Measurements from ENCODE around the gene TMPRSS11E. TPM values are rescaled to one million over a fixed set of nuclear protein-coding genes. Genes with fewer than 3 reads are reported as not detected.

TMPRSS11E gene
- polyA plus RNA-seq, 3 donors from 2014 or later, result 0.27 to 0.28 TPM; not detected in 1

- peaks cover 0 to 5% of the 10 kb centered on the region in 2 donors for H3K4me1 Mint-ChIP-seq
- H3K9me3 Mint-ChIP-seq, result no peaks in the 10 kb centered on the region
- DNase-seq, result no peak
- H3K4me3 Mint-ChIP-seq, result no peak overlapping the region
- H3K36me3 Mint-ChIP-seq, result no peaks in the 10 kb centered on the region
- peaks cover 2 to 4% (median 3%) of the 10 kb centered on the region in 3 donors for H3K27me3 Mint-ChIP-seq (ENCODE audit: low read depth in 3 of 3)
- H3K27ac Mint-ChIP-seq, result no peak overlapping the region
Measured at GRCh38 chr4:68432320-68432719, 14.9 kb upstream of the TMPRSS11E start.

GRCh38 chr4:68433582-68433981, 13.7 kb upstream of the TMPRSS11E start:
- Mint-ChIP-seq H3K27ac (no peak overlapping the region), H3K9me3 (no peaks in the 10 kb centered on the region), H3K27me3 (ENCODE audit: low read depth in 3 of 3) (peaks cover under 1 to 2% (median 2%) of the 10 kb centered on the region in 3 donors), H3K4me1 (peaks cover 1 to 12% of the 10 kb centered on the region in 2 donors), H3K4me3 (no peak overlapping the region), H3K36me3 (no peaks in the 10 kb centered on the region)
- no peak for DNase-seq

- Mint-ChIP-seq H3K4me3 (no peak overlapping the region), H3K9me3 (no peaks in the 10 kb centered on the region), H3K4me1 (peaks cover 4 to 16% of the 10 kb centered on the region in 2 donors), H3K36me3 (no peaks in the 10 kb centered on the region), H3K27ac (no peak overlapping the region), H3K27me3 (ENCODE audit: low read depth in 3 of 3) (no peaks in the 10 kb centered on the region)
- DNase-seq, result no peak
Measured at GRCh38 chr4:68434277-68434676, 13.0 kb upstream of the TMPRSS11E start.

GRCh38 chr4:68434836-68435235, 12.4 kb upstream of the TMPRSS11E start:
- no peak overlapping the region for H3K27ac Mint-ChIP-seq
- no peak for DNase-seq
- H3K9me3 Mint-ChIP-seq, result no peaks in the 10 kb centered on the region
- H3K4me3 Mint-ChIP-seq, result no peak overlapping the region
- peaks cover 6 to 22% of the 10 kb centered on the region in 2 donors for H3K4me1 Mint-ChIP-seq
- no peaks in the 10 kb centered on the region for H3K27me3 Mint-ChIP-seq (ENCODE audit: low read depth in 3 of 3)
- H3K36me3 Mint-ChIP-seq, result no peaks in the 10 kb centered on the region

GRCh38 chr4:68445111-68445510, 2.2 kb upstream of the TMPRSS11E start:
- Mint-ChIP-seq H3K36me3 (no peaks in the 10 kb centered on the region), H3K27ac (no peak overlapping the region), H3K4me3 (no peak overlapping the region), H3K4me1 (peaks cover 4 to 15% of the 10 kb centered on the region in 2 donors), H3K27me3 (ENCODE audit: low read depth in 3 of 3) (peaks cover 0 to 6% (median 5%) of the 10 kb centered on the region in 3 donors), H3K9me3 (no peaks in the 10 kb centered on the region)
- DNase-seq, result no peak

- Mint-ChIP-seq H3K27me3 (ENCODE audit: low read depth in 3 of 3) (peaks cover 0 to 7% (median 6%) of the 10 kb centered on the region in 3 donors), H3K36me3 (no peaks in the 10 kb centered on the region), H3K27ac (no peak overlapping the region), H3K4me1 (no peaks in the 10 kb centered on the region), H3K9me3 (peaks cover 0 to 2% (median 0%) of the 10 kb centered on the region in 6 donors), H3K4me3 (no peak overlapping the region)
- no peak for DNase-seq
Measured at GRCh38 chr4:68451246-68452211, 4.3 kb downstream of the TMPRSS11E start.

- H3K27ac Mint-ChIP-seq, result no peak overlapping the region
- H3K4me3 Mint-ChIP-seq, result no peak overlapping the region
- peaks cover 0 to 9% (median 0%) of the 10 kb centered on the region in 6 donors for H3K9me3 Mint-ChIP-seq
Measured at GRCh38 chr4:68460085-68460484, 12.8 kb downstream of the TMPRSS11E start.

GRCh38 chr4:68461790-68462189, 14.5 kb downstream of the TMPRSS11E start:
- DNase-seq, result no peak
- H3K27ac Mint-ChIP-seq, result no peak overlapping the region
- H3K4me3 Mint-ChIP-seq, result no peak overlapping the region
- H3K27me3 Mint-ChIP-seq (ENCODE audit: low read depth in 3 of 3), result peaks cover 0 to 2% (median 1%) of the 10 kb centered on the region in 3 donors
- no peaks in the 10 kb centered on the region for H3K36me3 Mint-ChIP-seq
- H3K4me1 Mint-ChIP-seq, result no peaks in the 10 kb centered on the region
- peaks cover 0 to 12% (median 0%) of the 10 kb centered on the region in 6 donors for H3K9me3 Mint-ChIP-seq

More at GRCh38 chr4:68460085-68460484, 12.8 kb downstream of the TMPRSS11E start:
- DNase-seq, result no peak
- H3K4me1 Mint-ChIP-seq, result no peaks in the 10 kb centered on the region
- H3K27me3 Mint-ChIP-seq (ENCODE audit: low read depth in 3 of 3), result peaks cover 0 to 3% (median 0%) of the 10 kb centered on the region in 3 donors
- H3K36me3 Mint-ChIP-seq, result no peaks in the 10 kb centered on the region

GRCh38 chr4:68462691-68463090, 15.4 kb downstream of the TMPRSS11E start:
- peaks cover 0 to 1% (median 0%) of the 10 kb centered on the region in 3 donors for H3K27me3 Mint-ChIP-seq (ENCODE audit: low read depth in 3 of 3)
- no peaks in the 10 kb centered on the region for H3K36me3 Mint-ChIP-seq
- no peak for DNase-seq
- H3K4me3 Mint-ChIP-seq, result no peak overlapping the region
- no peak overlapping the region for H3K27ac Mint-ChIP-seq
- no peaks in the 10 kb centered on the region for H3K4me1 Mint-ChIP-seq
- peaks cover 0 to 8% (median 0%) of the 10 kb centered on the region in 6 donors for H3K9me3 Mint-ChIP-seq

- no peak for DNase-seq
- Mint-ChIP-seq H3K9me3 (peaks cover 0 to 8% (median 0%) of the 10 kb centered on the region in 6 donors), H3K27me3 (ENCODE audit: low read depth in 3 of 3) (peaks cover 0 to 1% (median 0%) of the 10 kb centered on the region in 3 donors), H3K4me3 (no peak overlapping the region), H3K27ac (no peak overlapping the region), H3K36me3 (no peaks in the 10 kb centered on the region), H3K4me1 (no peaks in the 10 kb centered on the region)
Measured at GRCh38 chr4:68463796-68464195, 16.5 kb downstream of the TMPRSS11E start.

GRCh38 chr4:68465058-68465457, 17.8 kb downstream of the TMPRSS11E start:
- Mint-ChIP-seq H3K4me3 (no peak overlapping the region), H3K27ac (no peak overlapping the region), H3K36me3 (no peaks in the 10 kb centered on the region), H3K9me3 (peaks cover 0 to 4% (median 0%) of the 10 kb centered on the region in 6 donors), H3K27me3 (ENCODE audit: low read depth in 3 of 3) (peaks cover 0 to 3% (median 1%) of the 10 kb centered on the region in 3 donors), H3K4me1 (no peaks in the 10 kb centered on the region)
- no peak for DNase-seq

- Mint-ChIP-seq H3K4me3 (no peak overlapping the region), H3K27ac (no peak overlapping the region), H3K9me3 (peaks cover 0 to 7% (median 0%) of the 10 kb centered on the region in 6 donors), H3K36me3 (no peaks in the 10 kb centered on the region), H3K27me3 (ENCODE audit: low read depth in 3 of 3) (peaks cover 0 to 3% (median 1%) of the 10 kb centered on the region in 3 donors), H3K4me1 (no peaks in the 10 kb centered on the region)
- DNase-seq, result no peak
Measured at GRCh38 chr4:68466185-68466584, 18.9 kb downstream of the TMPRSS11E start.

- Mint-ChIP-seq H3K9me3 (peaks cover 0 to 7% (median 0%) of the 10 kb centered on the region in 6 donors), H3K27me3 (ENCODE audit: low read depth in 3 of 3) (peaks cover 0 to 3% (median 1%) of the 10 kb centered on the region in 3 donors), H3K27ac (no peak overlapping the region), H3K36me3 (no peaks in the 10 kb centered on the region), H3K4me1 (no peaks in the 10 kb centered on the region), H3K4me3 (no peak overlapping the region)
- DNase-seq, result no peak
Measured at GRCh38 chr4:68466751-68467150, 19.5 kb downstream of the TMPRSS11E start.

GRCh38 chr4:68469482-68469881, 22.2 kb downstream of the TMPRSS11E start:
- no peak overlapping the region for H3K4me3 Mint-ChIP-seq
- no peaks in the 10 kb centered on the region for H3K4me1 Mint-ChIP-seq
- no peak overlapping the region for H3K27ac Mint-ChIP-seq
- DNase-seq, result no peak
- peaks cover 0 to 3% (median 1%) of the 10 kb centered on the region in 3 donors for H3K27me3 Mint-ChIP-seq (ENCODE audit: low read depth in 3 of 3)
- H3K9me3 Mint-ChIP-seq, result peaks cover 0 to 7% (median 0%) of the 10 kb centered on the region in 6 donors
- H3K36me3 Mint-ChIP-seq, result no peaks in the 10 kb centered on the region

Data from immature natural killer cell (primary cell).